DMS79 (cell line): ENCODE data around the gene NEK5.

Experiments
- DNase-seq: peaks from one replicate; lab custom pipeline; 2025; lab: John Stamatoyannopoulos, UW

NEK5 gene

GRCh38 chr13:52011632-52012511 lies 117.0 kb downstream of the NEK5 start, which contains the start of gene ALG11:
TSS of gene ALG11 (plus strand) at chr13:52012398. CDS start at chr13:52012419, 21 bp downstream.
- peak; percentile 88 for DNase-seq

DNA sequence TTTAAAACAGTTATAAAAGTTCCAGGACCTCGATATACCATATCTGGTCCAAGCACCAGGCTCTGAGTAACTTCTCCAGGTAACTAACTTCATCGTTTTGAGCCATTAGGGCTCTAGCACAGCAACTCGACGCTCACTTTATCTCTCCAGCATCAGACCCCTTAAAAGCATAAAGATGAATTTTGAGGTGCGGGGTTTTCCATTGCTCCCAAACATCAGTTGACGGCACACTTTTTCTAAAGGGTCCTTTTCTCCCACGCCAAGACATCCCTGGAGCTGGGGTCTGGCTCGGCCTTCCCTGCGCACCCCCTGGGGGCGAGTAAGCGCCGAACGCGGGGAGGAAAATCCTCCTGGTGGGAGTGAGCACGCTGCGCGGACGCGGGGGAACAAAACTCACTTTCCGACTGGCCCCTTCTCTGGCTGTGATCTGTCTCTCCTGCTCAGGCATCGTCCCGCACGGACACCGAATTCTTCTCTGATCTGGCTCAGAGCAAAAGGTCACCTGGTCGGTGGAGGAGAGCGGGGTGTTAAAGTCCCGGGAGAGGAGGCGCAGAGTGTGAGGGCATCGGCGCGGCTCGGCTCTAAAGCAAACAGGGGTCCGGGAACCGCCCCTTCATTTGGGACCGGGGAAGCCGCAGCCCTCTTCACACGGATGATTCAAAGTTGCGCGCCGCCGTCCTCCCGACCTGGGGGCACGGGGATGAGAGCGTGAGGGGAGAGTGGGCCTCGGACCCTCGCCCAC lies 117.8 kb downstream of the NEK5 start, which contains the start of gene ATP7B:
Gene ATP7B (minus strand): TSS at position 561 of the 742 bp plus-strand sequence. CDS start 113 bp downstream, at position 448.
- no peak for DNase-seq

GRCh38 chr13:52009946-52010345 lies 118.9 kb downstream of the NEK5 start:
- DNase-seq: no peak

DNA sequence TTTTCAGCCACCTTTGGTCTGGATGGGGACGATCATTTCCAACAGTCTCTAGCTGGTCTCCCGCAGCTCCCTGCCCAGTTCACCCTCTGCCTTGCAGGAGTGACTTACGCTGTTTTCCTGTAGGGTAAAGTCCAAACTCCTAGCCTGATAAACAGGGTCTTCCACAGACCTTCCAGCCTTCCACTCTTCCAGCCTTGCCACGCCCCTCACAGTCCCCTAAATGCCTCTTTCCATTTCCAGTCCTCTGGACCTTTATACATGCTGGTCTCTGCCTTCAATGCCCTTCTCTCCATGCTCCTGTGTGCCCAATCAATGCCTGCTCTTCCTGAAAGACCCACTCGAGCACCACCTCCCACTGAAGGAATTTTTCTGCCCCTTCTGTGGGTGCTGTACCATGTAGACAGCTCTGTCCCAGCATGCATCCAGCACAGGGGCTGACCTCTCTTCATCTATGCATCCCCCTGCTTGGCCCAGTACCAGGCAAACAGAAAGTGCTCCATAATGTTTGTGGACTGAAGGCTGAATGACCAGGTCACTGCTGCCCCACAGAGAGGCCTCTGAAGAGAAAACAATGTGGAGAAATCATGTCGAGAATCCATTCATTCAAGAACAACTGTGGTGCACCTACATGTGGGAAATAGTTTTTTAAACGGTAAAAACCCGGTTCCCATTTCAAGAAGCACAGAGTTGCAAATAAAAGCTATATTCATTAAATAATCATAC lies 122.2 kb downstream of the NEK5 start:
- DNase-seq: no peak

GRCh38 chr13:52005841-52006522 lies 122.9 kb downstream of the NEK5 start:
- no peak for DNase-seq

DNA sequence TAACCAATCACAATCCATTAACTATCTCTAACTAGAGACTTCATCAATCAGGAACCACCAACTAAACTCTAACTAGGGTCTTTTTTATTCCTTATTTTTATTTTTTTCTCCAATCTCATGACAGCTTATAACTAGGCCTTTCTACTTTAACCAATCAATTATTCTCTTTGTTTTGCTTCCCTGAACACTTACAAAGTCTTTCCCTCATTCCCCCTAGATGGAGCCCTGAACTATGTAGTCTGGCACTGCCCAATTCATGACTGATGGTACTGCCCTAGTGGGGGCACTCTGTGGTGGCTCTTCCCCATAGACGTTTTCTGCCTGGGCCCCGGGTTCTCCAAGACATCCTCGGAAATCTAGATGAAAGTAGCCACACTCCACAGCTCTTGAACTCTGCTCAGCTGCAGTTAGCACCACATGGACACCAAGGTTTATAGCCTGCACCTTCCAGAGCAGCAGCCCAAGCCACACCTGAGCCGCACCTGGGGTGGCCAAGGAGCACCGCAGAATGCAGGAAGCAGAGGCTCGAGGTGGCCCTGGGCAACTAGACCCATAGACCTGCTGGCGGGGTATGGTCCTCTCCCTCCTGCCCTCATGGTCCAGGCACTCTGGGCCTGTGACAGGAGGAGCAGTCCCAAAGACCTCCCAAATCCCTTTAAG lies 124.2 kb downstream of the NEK5 start:
- DNase-seq: no peak

DNA sequence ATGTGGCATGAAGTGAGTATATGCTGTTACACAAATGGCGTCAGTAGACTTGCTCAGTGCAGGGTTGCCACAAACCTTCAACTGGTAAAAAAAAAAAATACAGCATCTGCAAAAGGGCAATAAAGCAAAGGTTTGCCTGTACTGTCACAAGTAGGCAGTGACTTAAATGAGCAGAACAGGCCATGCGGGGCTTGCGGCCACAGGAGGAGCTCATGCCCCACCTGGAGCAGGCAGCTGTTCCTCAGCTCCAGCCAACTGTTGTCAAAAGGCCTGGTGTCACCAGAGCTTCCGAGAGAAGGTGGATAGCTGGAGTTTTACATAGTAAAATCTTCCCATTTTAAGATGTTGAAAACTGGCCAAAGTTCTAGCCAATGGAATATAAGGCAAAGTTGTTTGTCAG lies 125.3 kb downstream of the NEK5 start:
- DNase-seq: no peak

- DNase-seq: no peak
Measured at GRCh38 chr13:52002361-52002760, 126.5 kb downstream of the NEK5 start.

GRCh38 chr13:52001120-52001731 lies 127.6 kb downstream of the NEK5 start:
- peak; percentile 3 for DNase-seq

GRCh38 chr13:51999921-52000320 lies 129.0 kb downstream of the NEK5 start:
- DNase-seq: no peak

- DNase-seq: no peak
Measured at GRCh38 chr13:51999510-51999911, 129.4 kb downstream of the NEK5 start.

- no peak for DNase-seq
Measured at GRCh38 chr13:51998723-51999509, 130.0 kb downstream of the NEK5 start.

DNA sequence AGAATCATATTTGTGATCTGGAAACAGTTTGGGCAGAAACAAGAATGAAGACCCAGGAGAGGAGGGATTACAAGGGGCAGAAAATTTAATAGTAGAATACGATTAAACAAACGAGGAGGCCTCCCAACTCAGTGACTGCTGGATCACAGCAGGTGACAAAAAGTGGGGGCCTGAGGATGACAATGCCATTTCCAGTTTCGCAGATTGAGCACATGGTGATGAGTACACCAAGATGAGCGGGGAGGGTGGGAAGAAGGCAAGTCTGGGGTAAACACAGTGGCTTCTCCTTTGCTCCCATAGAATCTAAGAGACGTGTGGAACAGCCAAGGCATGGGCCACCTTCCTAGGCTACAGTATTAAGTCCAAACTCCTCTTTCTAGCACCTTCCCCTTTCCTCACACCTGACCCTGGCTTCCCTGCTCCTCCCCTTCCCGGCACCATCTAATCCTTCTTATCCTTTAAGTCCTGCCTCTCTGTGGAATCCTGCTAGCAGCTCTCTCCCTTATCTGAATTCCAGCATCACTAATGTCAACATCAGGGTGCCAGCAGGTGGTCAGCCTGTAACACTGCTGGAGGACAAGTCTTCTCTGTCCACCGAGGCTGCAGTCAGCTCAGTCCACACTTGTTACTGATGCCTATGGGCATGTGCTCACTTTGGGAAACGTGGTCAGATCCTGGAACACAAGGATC lies 131.1 kb downstream of the NEK5 start:
- DNase-seq: no peak

- no peak for DNase-seq
Measured at GRCh38 chr13:51997186-51997585, 131.7 kb downstream of the NEK5 start.

GRCh38 chr13:51996641-51997040 lies 132.2 kb downstream of the NEK5 start:
- no peak for DNase-seq

DNA sequence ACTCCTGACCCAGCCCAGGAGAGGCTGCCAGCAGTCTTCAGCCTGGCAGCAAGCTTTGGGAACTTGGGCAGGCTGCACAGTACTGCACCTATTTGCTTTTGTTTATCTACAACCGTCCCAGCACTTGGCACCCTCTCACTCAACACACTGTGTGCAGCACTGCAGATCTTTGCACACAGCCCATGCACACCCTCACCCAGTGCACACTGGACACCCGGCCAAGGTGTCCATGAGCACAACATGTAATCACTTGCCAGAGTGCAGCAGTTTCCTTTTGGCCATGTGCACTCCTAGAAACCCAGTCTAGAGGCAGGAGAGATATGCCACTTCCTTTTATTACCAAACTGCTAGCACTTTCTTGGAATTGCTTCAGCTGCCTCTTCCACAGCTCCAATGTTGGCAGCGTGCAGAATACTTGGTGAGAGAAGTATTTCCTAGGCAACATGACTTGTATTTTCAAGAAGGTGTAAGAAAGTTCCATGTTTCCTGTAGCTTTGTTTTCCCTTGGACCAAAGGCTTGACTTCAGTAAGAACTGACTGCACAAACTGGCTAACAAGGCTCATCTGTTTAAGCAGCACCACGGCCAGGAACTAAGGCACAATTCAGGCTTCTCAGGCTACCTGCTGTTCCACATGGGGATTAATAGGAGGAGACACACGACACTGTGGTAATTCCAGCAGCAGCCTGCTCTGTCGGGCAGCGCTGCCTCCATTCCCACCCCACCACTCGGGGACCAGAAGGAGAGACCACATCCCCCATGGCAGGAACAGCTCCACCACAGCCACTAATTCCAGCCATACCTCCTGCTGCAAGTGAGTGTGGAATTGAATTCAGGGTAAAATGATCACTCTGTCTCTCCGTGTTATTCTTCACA lies 133.0 kb downstream of the NEK5 start:
- no peak for DNase-seq

DNA sequence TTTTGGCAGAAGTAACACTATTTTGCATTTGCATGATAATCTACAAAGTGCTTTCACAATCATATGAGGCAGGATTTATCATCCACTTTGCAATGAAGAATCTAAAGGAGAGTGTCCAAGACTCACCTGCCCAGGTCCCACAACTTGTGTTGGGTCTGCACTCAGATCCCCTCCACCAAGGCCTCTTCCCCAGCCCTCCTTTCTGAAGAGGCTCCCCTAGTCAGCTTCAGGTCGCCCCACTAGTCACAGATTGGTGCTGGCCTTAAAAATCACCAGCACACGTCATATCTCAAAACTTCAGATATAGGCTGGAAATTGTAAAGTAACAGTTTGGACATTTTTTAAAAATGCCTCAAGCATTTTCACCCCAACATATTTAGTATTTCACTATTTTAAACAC lies 135.2 kb downstream of the NEK5 start:
- no peak for DNase-seq

- DNase-seq: no peak
Measured at GRCh38 chr13:51988988-51989618, 139.8 kb downstream of the NEK5 start.
